Raji (cell line): ENCODE results near the gene CD81.

ENCODE experiments used
- POLR2A ChIP-seq: IDR thresholded peaks from 2 replicates; pipeline ENCODE4 v1.6.1; 2011; ENCODE audit warnings: low read depth, low read length, control low read depth; ENCODE audit not compliant: insufficient read depth

The CD81 gene

DNA sequence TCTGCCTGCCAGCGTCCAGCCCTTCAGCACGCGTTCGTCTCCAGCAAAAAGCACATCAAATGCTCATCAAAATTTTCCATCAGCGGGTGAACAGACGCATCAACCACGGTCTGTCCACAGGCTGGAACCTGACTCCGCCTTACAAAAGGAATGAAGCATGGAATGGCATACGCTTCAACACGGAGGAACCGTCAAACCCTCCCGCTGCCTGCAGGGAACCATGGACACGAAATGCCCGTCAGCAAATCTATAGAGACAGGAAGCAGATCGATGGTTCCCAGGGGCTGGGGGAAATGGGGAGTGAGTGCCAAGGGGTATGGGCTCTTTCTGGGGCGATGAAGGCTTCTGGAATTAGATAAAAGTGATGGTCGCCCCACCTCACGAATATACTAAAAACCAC, 39.7 kb downstream of the CD81 start:
- no peak for TF ChIP-seq POLR2A

DNA sequence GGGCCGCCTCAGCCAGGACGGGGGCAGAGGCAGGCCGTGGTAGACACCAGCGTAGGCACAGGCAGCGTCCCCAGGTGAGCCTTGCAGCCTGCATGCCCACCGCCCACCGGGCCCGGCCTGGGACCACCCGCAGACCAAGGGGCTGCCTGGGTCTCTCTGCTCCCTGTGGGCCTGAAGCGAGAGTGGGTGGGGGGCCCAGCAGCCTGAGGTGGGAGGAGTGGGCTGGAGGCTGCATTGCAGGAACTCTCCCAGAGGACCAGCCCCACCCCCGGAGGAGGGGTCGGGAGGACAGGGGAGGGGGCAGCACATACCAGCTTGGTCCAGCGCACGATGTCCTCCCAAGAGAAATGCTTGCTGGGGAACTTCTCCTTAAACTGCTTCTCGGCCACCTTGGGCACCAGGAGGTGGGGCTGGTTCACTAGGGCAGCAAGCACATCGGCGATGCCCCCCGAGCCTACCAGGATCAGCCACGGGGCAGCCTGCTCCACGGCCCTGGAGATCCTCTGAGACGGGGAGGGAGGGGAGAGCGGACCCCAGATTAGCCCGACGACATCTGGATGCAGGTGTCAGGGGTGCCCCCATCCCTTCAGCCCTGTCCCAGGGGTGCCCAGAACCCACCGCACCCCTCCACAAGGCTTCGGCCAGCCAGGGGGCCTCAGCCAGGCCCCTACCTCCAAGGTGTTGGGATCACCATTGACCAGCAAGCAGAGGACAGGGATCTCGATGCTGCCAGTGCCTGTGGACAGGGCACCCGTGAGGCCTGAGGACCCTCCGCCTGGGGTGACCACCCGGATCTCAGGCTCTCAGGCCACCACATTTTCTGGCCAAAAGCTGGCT, 41.0 kb downstream of the CD81 start:
- TF ChIP-seq POLR2A = no peak

DNA sequence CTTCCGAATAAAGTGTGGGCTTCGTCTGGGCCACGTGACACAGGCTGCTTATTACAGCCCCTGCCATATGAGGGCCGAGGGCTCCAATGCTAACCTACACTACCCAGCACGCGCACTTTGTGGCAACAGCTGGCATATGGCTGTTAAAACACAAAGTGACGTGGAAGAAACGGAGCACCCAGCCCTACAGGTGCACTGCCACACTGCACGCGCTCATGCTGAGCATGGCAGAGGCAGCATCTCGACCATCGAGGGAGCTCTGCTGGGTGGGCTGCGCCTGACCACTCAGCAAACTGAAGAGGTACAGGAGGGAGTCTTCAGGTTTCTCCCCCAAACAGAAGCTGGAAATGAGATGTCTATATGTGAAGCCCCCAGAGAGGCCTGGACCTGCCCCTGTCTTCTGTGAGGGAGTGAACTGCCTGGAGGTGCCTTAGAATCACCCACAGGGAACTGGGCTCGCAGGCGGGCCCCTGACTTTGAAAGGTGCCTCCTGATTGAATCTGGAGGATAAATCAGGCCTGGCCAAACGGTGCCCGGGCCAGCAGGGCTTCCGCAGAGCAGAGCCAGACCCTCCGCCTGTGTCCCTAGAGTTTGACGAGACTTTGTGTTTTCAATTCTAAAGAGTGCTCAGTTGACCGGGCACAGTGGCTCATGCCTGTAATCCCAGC, 41.7 kb downstream of the CD81 start:
- TF ChIP-seq POLR2A = no peak

DNA sequence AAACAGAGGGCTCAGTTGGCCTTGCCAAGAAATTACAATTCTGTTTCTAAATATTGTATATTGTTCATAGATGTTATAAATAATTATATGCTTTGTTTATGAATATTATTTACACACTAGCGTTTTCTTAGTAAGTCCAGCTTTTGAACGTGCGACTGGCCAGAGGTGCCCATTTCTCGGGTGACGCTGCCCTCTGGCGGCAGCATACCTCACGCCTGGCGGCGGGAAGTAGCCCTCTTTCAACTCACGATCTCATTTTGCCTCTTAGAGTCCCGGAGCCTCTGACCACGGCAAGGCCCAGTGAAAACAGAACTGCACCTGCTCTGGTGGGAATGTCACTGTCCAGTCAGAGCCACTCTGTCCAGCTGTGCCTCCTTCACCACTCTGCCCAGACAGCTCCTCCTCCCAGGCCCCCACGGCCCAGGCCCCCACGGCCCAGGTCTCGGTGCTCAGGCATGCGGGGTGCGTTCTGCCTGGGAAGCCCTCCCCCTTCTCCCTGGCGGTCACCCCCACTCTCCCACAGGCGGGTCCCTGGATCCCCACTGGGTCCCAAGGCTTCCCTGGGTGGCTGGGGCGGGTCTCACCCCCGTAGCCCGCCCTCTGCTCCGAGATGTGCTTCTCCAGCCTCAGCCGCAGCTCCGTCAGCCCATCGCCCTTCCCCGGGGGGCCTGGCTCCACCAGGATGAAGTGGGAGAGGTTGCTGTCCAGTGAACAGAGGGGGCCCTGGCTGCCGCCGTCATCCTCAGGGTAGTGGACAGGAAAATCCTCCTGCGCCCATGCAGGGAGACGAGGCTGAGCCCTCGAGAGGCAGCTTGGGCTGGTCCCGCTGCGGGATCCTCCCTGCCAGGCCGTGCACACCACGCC, 42.8 kb downstream of the CD81 start:
- TF ChIP-seq POLR2A = no peak

DNA sequence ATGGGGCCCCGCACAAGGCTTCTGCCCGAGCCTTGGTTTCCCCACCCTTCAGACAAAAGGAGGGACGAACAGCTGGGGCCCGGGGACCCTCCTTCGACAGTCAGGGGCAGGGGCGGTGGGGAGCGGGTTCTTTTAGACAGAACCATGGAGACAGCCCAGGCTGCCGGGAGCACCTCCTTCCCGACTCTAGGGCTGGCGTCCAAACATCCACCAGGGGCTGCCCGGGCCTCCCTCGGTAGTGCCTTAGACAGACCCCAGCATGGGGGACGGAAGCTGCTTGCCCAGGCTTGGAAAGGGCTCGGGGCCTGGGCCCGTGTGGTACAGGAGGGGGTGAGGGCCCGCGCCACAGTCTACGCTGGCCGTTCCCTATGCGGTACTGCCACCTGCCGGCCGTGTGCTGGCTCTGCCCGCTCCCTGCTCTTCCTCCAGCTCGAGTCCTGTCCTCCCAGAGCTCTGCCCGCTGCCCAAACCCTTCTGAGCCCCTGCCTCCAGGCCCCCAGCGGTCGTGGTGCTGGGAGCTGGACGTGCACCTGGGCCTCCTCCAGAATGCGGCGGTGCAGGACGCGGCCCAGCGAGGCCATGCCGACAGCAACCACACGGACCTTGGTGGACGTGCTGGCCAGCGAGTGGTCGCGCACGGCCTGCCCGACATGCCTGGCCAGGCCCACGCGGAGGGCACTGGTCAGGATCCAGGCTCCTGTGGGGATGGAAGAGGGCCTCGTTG, 43.6 kb downstream of the CD81 start:
- TF ChIP-seq POLR2A = no peak

DNA sequence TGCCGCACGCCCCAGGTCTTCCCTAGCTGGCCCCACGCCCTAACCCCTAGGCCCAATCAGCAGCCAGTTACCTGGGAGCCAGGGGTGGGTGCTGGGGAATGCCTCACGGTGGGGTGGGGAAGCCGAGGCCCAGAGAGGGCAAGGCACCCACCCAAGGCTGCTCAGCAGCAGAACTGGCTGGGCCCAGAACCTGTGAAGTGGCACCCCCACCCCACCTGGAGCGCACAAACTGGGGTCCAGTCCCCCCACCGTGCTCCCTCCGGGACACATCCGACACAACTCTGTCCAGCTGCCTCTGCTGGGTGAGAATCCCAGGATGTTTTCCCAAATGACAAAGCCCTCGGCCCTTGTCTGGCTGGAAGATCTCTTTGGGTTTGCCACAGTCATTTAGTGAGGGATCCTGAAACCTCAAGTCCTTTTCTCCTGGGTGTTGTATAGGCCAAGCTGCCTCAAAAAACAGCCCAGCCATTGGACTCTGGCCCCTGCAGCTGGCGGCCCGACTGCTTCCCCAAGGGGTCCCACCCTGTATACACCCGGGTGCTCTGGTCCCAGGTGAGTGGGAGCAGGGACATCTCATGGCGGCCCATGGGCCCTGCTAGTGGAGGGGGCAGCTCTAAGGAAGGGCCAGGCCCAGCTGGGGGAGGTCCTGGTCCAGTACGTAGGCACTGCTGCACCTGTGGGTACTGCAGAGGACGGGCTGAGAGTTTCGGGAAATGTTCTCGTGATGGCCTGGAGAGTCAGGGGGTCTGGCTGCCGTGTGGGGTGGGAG, 44.3 kb downstream of the CD81 start:
- no peak for TF ChIP-seq POLR2A

DNA sequence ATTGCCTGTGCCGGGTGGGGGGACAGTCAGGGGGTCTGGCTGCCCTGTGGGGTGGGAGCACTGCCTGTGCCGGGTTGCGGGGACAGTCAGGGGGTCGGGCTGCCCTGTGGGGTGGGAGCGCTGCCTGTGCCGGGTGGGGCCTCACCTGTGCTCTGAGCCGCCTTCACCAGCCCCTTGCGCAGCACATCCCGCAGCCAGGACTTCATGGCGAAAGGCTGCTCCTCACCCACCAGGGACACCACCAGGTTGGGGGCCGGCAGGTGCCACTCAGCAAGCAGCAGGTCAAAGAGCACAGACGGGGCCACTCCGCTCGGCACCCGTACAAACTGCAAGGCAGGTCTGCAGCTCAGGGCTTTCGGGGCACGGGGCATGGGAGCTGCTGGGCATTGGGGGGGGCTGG, 44.9 kb downstream of the CD81 start:
- TF ChIP-seq POLR2A = no peak

DNA sequence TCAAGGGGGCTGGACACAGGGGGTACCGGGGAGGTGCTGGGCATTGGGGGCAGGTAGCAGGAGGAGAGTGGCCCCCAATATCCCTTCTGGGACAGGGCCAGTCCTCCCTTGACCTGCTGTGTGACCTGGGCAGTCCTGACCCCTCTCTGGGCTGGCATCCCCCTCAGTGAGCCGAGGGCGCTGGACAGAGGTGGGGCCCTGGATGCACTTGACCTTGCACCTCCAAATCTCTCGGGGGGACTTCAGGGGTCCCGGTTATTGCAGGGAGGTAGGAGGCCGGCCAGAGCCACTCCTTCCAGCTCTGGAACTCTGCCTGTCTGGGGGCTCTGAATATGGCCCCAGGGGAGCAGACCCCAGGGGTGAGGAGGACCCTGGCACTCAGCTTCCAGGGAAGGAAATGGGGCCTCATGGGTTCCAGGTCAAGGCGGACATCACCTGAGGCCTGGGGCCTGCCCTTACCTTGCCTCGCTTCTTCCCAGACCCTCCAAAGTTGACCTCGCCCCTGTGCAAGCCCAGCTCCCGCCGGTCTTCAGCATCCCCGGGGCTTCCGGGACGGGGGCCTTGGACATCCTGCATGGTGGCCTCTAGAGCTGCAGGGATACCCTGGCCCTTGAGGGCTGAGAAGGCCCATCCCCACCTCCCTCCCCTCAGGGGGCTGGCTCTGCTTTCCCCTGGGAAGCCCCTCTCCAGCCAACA, 45.5 kb downstream of the CD81 start:
- no peak for TF ChIP-seq POLR2A

DNA sequence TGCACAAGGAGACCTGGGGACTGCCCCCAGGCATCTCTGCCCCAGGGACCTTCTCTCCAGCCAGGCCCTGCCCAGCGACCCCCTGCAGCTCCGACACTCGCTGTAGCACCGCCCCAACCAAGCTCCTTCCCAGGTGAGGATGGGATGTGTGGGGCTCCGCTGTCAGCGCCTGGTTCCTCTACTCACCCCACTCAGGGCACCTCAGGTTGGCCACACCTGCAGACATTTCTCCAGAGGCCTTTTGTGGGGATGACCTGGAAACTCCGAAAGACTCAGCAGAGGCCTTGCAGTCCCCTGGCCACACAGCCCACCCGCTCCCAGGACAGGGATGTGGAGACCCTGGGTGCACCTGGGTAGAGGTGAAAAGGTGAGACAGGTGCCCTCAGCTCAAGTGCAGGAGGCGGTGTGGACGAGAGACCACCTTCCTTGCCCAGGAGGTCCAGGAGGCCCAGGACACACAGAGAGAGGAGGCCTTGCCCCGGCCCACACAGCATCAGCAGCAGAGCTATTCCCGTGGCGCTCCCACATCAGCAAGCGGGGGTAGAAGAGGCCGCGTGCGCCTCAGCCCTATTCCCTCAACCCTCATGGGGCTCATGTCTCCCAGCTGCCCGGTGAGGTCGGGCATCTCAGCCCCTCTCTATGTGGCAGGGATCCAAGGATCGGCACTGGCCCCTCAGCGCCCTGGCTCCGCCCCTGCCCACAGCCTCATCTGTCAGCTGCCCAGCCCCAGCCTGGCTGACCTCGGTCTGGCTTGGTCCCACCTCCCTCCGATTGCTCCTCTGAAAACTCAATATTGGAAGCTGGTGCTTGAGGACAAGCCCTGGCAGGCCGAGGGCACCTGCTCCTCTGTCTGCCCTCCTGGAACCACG, 46.3 kb downstream of the CD81 start:
- TF ChIP-seq POLR2A = no peak

DNA sequence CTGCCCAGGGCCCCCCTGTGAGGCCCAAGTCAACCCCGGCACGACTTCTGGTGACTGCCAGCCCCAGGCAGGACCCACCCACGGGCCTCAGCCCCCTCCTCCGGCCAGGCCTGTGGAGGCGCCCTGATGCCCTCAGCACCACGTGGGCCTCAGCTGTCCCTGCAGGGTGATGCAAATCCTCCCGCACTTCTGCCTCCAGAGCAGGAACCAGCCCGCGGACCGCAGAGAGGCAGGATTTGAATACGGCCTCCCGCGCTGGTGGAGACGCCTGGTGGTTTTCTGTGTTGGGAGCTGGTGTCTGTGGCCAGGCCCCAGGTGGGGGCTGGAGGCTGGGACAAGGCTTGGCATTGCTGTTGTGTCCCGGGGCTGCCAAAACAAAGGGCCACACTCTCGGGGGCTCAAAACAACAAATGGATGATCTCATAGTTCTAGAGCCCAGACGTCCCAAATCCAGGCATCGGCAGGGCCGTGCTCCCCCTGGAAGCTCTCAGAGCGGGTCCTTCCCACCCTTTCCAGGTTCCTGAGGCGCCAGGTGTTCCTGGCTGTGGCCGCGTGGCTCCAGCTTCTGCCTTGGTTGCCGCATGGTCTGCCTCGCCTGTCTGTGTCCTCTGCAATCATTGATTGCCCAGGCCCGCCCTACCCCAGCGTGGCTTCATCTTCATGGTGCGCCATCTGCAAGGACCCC, 47.8 kb downstream of the CD81 start:
- TF ChIP-seq POLR2A = no peak

DNA sequence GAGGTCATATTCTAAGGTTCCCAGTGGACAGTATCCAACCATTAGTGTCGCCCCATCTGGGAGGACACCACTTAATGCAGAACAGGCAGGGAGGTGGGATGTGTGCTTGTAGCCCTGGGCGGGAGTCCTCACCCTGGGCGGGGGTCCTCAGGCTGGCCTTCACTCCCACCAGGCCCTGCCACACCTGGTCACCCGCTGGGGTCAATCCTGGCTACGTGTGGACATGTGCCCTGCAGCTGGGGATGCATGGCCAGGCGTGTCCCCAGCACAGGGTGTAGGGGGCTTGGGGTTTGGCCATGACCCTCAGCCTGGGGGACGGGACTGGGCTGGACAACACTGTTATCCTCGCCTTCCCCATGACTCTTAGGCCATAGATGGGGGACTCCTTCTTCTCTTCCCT, 48.4 kb downstream of the CD81 start:
- no peak for TF ChIP-seq POLR2A

DNA sequence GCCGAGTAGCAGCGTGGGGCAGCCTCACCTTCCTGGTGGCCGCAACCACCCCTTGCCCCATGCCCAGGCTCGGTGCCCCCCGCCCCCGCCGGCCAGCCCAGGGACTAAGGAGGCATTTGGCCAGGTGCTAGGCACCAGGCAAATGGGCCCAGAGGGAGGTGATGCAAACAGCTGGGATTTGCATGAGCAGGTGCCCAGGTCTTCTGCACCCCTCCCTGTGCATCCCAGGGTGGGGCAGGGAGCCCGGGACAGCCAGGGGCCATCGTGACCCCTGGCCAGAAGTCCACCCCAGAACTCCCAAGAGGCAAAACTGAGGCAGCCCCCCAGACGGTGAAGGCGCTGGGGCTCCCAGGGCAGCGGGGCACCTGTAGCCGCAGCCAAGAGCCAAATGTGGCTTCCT, 49.1 kb downstream of the CD81 start:
- no peak for TF ChIP-seq POLR2A

DNA sequence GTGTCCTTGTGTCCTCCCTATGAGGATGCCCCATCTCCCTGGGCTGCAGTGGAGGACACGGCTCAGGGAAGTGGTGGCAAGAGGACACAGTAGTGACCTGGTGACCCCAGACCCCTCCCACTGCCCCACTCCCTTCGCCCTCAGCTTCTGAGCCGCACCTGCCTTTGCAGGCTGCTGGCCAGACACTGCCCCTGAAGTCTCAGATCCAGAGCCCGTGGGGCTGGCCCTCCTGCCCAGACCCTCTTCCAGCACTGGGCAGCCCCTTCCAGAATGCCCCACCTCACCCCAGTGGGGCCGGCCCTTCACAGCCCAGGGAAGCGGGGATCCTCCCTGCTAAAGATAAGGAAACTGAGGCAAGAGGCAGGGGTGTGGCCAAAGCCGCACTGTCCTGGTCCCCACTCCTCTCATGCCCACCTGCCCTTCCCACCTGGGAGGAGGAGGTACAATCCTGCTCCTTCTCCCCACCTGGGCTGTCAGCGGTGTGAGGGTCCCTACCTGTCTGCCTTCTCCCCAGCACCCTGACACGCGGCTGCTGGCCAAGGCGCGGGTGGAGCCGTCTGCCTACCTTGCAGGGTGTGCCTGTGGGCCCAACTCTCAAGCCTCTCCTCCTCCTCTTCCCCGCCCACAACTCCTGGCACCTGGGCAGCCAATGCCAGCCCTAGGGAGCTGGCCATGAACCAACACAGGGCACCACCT, 49.9 kb downstream of the CD81 start:
- no peak for TF ChIP-seq POLR2A
